OCI-LY3 (cell line): ENCODE data around the gene ATIC.

ENCODE experiments used
- EZH2phosphoT487 ChIP-seq: fragments of 200-600 bp; shearing (Covaris generic); IDR thresholded peaks from 2 replicates; pipeline ENCODE4 v1.6.1; 2018; ENCODE audit warnings: antibody characterized with exemption, mixed run types, low read depth
- TF ChIP-seq, protein P1 (sequence below): fragments of 200-600, 300-600 bp; sonication (generic); IDR thresholded peaks from 2 replicates; pipeline ENCODE4 v1.5.1; 2014; ENCODE audit warnings: antibody characterized with exemption, low read length, low read depth

DNA sequence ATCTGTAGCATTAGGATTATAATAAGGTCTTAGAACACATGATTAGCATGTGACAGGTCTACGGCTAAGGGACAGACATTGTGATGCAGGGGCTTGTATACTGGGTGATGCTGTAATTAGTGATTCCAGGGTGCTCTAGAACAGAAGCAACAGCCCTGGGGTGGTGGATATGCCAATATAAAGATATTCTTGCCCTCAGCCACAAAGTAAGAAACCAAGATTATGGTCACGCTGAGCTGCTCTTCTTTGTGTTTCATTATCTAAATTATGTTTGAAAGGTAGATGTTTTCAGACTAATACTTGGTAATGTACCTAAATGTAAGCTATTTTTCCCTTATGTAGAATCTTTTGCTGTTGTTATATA, 78.7 kb downstream of the ATIC start:
- TF ChIP-seq, protein P1, sequence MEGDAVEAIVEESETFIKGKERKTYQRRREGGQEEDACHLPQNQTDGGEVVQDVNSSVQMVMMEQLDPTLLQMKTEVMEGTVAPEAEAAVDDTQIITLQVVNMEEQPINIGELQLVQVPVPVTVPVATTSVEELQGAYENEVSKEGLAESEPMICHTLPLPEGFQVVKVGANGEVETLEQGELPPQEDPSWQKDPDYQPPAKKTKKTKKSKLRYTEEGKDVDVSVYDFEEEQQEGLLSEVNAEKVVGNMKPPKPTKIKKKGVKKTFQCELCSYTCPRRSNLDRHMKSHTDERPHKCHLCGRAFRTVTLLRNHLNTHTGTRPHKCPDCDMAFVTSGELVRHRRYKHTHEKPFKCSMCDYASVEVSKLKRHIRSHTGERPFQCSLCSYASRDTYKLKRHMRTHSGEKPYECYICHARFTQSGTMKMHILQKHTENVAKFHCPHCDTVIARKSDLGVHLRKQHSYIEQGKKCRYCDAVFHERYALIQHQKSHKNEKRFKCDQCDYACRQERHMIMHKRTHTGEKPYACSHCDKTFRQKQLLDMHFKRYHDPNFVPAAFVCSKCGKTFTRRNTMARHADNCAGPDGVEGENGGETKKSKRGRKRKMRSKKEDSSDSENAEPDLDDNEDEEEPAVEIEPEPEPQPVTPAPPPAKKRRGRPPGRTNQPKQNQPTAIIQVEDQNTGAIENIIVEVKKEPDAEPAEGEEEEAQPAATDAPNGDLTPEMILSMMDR = no peak
- no peak for TF ChIP-seq EZH2phosphoT487
